Endothelial cell (in vitro differentiated cells): ENCODE measurements around the gene HSPA8. TPM values are rescaled to one million over a fixed set of nuclear protein-coding genes. Genes with fewer than 3 reads are reported as not detected.

Experiments used
- DNase-seq: peaks from one replicate; pipeline ENCODE4 v3.0.0; 2021; ENCODE audit warnings: low spot score
- H3K27ac Mint-ChIP-seq: one replicate; pipeline ENCODE4 v1.8.0; 2021; ENCODE audit warnings: mixed read lengths, inconsistent platforms; ENCODE audit not compliant: unreplicated experiment
- H3K27me3 Mint-ChIP-seq: one replicate; pipeline ENCODE4 v1.8.0; 2021; ENCODE audit warnings: mild to moderate bottlenecking, moderate library complexity, mixed read lengths, inconsistent platforms; ENCODE audit not compliant: unreplicated experiment
- H3K36me3 Mint-ChIP-seq: one replicate; pipeline ENCODE4 v1.8.0; 2021; ENCODE audit warnings: mild to moderate bottlenecking, low read depth, mixed read lengths, inconsistent platforms; ENCODE audit not compliant: unreplicated experiment
- H3K4me1 Mint-ChIP-seq: one replicate; pipeline ENCODE4 v1.8.0; 2021; ENCODE audit warnings: mild to moderate bottlenecking, mixed read lengths, inconsistent platforms; ENCODE audit not compliant: unreplicated experiment
- H3K4me3 Mint-ChIP-seq: one replicate; pipeline ENCODE4 v1.8.0; 2021; ENCODE audit warnings: mild to moderate bottlenecking, mixed read lengths, inconsistent platforms; ENCODE audit not compliant: unreplicated experiment
- H3K9me3 Mint-ChIP-seq: one replicate; pipeline ENCODE4 v1.8.0; 2021; ENCODE audit warnings: mixed read lengths, inconsistent platforms; ENCODE audit not compliant: unreplicated experiment
- CTCF ChIP-seq: fragments of 200-600 bp; sonication (generic); IDR thresholded peaks from one replicate; pipeline ENCODE4 v1.5.0; 2021; ENCODE audit warnings: antibody characterized with exemption; ENCODE audit not compliant: unreplicated experiment
- total RNA-seq: library from RNA; stranded (reverse); fragmentation: NEBNext Ultra II Directional; extraction: Animal tissue kit (Norgen Biotek cat#: 25700); gene quantifications from one replicate; pipeline ENCODE4 v1.2.1, GENCODE V29; 2021; ENCODE audit not compliant: unreplicated experiment

HSPA8 gene
- total RNA-seq, 1 donor from 2014 or later = 1,201 TPM

- no peak overlapping the region for H3K4me3 Mint-ChIP-seq
- H3K9me3 Mint-ChIP-seq = no peaks in the 10 kb centered on the region
- no peaks in the 10 kb centered on the region for H3K36me3 Mint-ChIP-seq
- H3K27me3 Mint-ChIP-seq = no peaks in the 10 kb centered on the region
- DNase-seq = no peak
- no peak overlapping the region for H3K27ac Mint-ChIP-seq
- H3K4me1 Mint-ChIP-seq = no peaks in the 10 kb centered on the region
- no peak for TF ChIP-seq CTCF
Measured at GRCh38 chr11:123046473-123047259, 15.3 kb downstream of the HSPA8 start.

- no peak overlapping the region for H3K27ac Mint-ChIP-seq
- TF ChIP-seq CTCF = no peak
- H3K27me3 Mint-ChIP-seq = no peaks in the 10 kb centered on the region
- H3K36me3 Mint-ChIP-seq = no peaks in the 10 kb centered on the region
- H3K4me3 Mint-ChIP-seq = no peak overlapping the region
- H3K4me1 Mint-ChIP-seq = no peaks in the 10 kb centered on the region
- no peak for DNase-seq
- H3K9me3 Mint-ChIP-seq = no peaks in the 10 kb centered on the region
Measured at GRCh38 chr11:123045101-123045500, 16.8 kb downstream of the HSPA8 start.

- Mint-ChIP-seq H3K4me3 (no peak overlapping the region), H3K27ac (no peak overlapping the region), H3K36me3 (no peaks in the 10 kb centered on the region), H3K4me1 (no peaks in the 10 kb centered on the region), H3K9me3 (no peaks in the 10 kb centered on the region), H3K27me3 (no peaks in the 10 kb centered on the region)
- no peak for DNase-seq
- no peak for TF ChIP-seq CTCF
Measured at GRCh38 chr11:123041185-123041584, 20.8 kb downstream of the HSPA8 start.

GRCh38 chr11:123040111-123040432, 21.9 kb downstream of the HSPA8 start:
- Mint-ChIP-seq H3K36me3 (no peaks in the 10 kb centered on the region), H3K4me3 (no peak overlapping the region), H3K4me1 (no peaks in the 10 kb centered on the region), H3K9me3 (no peaks in the 10 kb centered on the region), H3K27me3 (peaks cover 2% of the 10 kb centered on the region), H3K27ac (no peak overlapping the region)
- TF ChIP-seq CTCF = no peak
- DNase-seq = no peak

- H3K27me3 Mint-ChIP-seq = peaks cover 2% of the 10 kb centered on the region
- H3K9me3 Mint-ChIP-seq = no peaks in the 10 kb centered on the region
- no peaks in the 10 kb centered on the region for H3K4me1 Mint-ChIP-seq
- no peaks in the 10 kb centered on the region for H3K36me3 Mint-ChIP-seq
- TF ChIP-seq CTCF = no peak
- no peak overlapping the region for H3K27ac Mint-ChIP-seq
- H3K4me3 Mint-ChIP-seq = no peak overlapping the region
- DNase-seq = no peak
Measured at GRCh38 chr11:123035831-123036230, 26.1 kb downstream of the HSPA8 start.
